ENCODE measurements around the gene MSANTD7.
"Not testable (repeated sequence)": the region's sequence is repeated elsewhere in the genome, so short reads cannot be mapped to it uniquely, and the experiment has no call there.

The MSANTD7 gene

GRCh38 chr10:14838582-14839304 is 637 bp downstream of the MSANTD7 start:
- peak; percentile 39 to 46 for DNase-seq

GRCh38 chr10:14839305-14839695 is 1.2 kb downstream of the MSANTD7 start:
- DNase-seq = peak in 1 of 2 experiments; percentile 26

- no peak for DNase-seq
Observed at GRCh38 chr10:14840178-14840577, 2.1 kb downstream of the MSANTD7 start.

GRCh38 chr10:14843327-14843988 is 5.4 kb downstream of the MSANTD7 start:
- no peak for DNase-seq

GRCh38 chr10:14844948-14845347 is 6.8 kb downstream of the MSANTD7 start:
- no peak for DNase-seq

GRCh38 chr10:14852236-14852635 is 14.1 kb downstream of the MSANTD7 start:
- no peak for DNase-seq

GRCh38 chr10:14855453-14855852 is 17.3 kb downstream of the MSANTD7 start:
- no peak for DNase-seq

- no peak for DNase-seq
Observed at GRCh38 chr10:14858338-14858960, 20.3 kb downstream of the MSANTD7 start.

GRCh38 chr10:14859043-14859442 is 20.9 kb downstream of the MSANTD7 start:
- no peak for DNase-seq

- DNase-seq = no peak
Observed at GRCh38 chr10:14859775-14860174, 21.7 kb downstream of the MSANTD7 start.

GRCh38 chr10:14860791-14861190 is 22.7 kb downstream of the MSANTD7 start:
- DNase-seq = no peak

- not testable (repeated sequence) for DNase-seq
Observed at GRCh38 chr10:14864466-14864865, 26.4 kb downstream of the MSANTD7 start.

- DNase-seq = not testable (repeated sequence)
Observed at GRCh38 chr10:14864871-14865270, 26.8 kb downstream of the MSANTD7 start.

- DNase-seq = no peak
Observed at GRCh38 chr10:14873090-14873760, 35.1 kb downstream of the MSANTD7 start.

GRCh38 chr10:14875941-14876340 is 37.8 kb downstream of the MSANTD7 start:
- DNase-seq = no peak

GRCh38 chr10:14876764-14877163 is 38.7 kb downstream of the MSANTD7 start:
- no peak for DNase-seq

- peak; percentile 95 to 96 for DNase-seq
Observed at GRCh38 chr10:14878266-14879123, 40.4 kb downstream of the MSANTD7 start, which contains the start of gene SUV39H2. Gene SUV39H2, plus strand, starts transcription at chr10:14878866. Its CDS starts 23 bp downstream, at chr10:14878889.

GRCh38 chr10:14879124-14879927 is 41.2 kb downstream of the MSANTD7 start:
- peak; percentile 60 to 61 for DNase-seq

GRCh38 chr10:14879928-14880193 is 41.8 kb downstream of the MSANTD7 start:
- no peak for DNase-seq

GRCh38 chr10:14880229-14880628 is 42.1 kb downstream of the MSANTD7 start:
- no peak for DNase-seq

GRCh38 chr10:14884082-14884481 is 46.0 kb downstream of the MSANTD7 start:
- no peak for DNase-seq
